ENCODE results near the gene GARIN5B. TPM values are rescaled to one million over a fixed set of nuclear protein-coding genes. Genes with fewer than 3 reads are reported as not detected.

GARIN5B gene
- total and polyA plus RNA-seq, 2 of the 13 experiments (the other 11 are each of a cell fraction or from before 2014, with no cell fraction given): not detected

DNA sequence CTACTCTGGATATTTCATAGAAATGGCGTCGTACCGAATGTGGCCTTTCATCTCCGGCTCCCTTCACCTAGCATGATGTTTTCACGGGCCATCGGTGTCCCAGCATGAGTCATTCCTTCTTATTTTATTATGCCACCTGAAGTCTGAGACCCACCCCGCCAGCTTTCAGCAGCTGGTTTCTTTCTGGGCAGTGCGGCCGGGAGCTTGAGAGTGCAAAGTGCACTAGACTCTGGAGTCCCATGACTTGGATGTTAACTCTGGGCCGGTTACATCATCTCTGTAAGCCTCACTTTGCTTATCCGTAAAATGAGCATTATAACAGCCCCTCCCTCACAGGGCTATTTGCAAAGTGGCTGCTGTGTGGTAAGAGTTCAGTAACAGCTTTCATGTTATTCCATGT is 29.2 kb downstream of the GARIN5B start (continued):
- TF ChIP-seq, protein P1, sequence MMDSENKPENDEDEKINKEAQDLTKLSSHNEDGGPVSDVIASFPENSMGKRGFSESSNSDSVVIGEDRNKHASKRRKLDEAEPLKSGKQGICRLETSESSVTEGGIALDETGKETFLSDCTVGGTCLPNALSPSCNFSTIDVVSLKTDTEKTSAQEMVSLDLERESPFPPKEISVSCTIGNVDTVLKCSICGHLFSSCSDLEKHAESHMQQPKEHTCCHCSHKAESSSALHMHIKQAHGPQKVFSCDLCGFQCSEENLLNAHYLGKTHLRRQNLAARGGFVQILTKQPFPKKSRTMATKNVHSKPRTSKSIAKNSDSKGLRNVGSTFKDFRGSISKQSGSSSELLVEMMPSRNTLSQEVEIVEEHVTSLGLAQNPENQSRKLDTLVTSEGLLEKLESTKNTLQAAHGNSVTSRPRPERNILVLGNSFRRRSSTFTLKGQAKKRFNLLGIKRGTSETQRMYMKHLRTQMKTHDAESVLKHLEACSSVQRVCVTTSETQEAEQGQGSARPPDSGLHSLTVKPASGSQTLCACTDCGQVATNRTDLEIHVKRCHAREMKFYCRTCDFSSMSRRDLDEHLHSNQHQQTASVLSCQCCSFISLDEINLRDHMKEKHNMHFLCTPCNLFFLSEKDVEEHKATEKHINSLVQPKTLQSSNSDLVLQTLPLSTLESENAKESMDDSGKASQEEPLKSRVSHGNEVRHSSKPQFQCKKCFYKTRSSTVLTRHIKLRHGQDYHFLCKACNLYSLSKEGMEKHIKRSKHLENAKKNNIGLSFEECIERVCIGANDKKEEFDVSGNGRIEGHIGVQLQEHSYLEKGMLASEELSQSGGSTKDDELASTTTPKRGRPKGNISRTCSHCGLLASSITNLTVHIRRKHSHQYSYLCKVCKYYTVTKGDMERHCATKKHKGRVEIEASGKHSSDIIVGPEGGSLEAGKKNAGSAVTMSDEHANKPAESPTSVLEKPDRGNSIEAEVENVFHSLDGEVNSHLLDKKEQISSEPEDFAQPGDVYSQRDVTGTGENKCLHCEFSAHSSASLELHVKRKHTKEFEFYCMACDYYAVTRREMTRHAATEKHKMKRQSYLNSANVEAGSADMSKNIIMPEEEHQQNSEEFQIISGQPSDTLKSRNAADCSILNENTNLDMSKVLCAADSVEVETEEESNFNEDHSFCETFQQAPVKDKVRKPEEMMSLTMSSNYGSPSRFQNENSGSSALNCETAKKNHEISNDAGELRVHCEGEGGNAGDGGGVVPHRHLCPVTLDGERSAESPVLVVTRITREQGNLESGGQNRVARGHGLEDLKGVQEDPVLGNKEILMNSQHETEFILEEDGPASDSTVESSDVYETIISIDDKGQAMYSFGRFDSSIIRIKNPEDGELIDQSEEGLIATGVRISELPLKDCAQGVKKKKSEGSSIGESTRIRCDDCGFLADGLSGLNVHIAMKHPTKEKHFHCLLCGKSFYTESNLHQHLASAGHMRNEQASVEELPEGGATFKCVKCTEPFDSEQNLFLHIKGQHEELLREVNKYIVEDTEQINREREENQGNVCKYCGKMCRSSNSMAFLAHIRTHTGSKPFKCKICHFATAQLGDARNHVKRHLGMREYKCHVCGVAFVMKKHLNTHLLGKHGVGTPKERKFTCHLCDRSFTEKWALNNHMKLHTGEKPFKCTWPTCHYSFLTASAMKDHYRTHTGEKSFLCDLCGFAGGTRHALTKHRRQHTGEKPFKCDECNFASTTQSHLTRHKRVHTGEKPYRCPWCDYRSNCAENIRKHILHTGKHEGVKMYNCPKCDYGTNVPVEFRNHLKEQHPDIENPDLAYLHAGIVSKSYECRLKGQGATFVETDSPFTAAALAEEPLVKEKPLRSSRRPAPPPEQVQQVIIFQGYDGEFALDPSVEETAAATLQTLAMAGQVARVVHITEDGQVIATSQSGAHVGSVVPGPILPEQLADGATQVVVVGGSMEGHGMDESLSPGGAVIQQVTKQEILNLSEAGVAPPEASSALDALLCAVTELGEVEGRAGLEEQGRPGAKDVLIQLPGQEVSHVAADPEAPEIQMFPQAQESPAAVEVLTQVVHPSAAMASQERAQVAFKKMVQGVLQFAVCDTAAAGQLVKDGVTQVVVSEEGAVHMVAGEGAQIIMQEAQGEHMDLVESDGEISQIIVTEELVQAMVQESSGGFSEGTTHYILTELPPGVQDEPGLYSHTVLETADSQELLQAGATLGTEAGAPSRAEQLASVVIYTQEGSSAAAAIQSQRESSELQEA (CRISPR knock-in tag; IDR thresholded peaks at IDR 0.05; ENCODE audit: not compliant biosample characterization): no peak
- TF ChIP-seq, protein P2, sequence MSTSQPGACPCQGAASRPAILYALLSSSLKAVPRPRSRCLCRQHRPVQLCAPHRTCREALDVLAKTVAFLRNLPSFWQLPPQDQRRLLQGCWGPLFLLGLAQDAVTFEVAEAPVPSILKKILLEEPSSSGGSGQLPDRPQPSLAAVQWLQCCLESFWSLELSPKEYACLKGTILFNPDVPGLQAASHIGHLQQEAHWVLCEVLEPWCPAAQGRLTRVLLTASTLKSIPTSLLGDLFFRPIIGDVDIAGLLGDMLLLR (CRISPR knock-in tag; IDR thresholded peaks at IDR 0.05): no peak
- TF ChIP-seq, protein P3, sequence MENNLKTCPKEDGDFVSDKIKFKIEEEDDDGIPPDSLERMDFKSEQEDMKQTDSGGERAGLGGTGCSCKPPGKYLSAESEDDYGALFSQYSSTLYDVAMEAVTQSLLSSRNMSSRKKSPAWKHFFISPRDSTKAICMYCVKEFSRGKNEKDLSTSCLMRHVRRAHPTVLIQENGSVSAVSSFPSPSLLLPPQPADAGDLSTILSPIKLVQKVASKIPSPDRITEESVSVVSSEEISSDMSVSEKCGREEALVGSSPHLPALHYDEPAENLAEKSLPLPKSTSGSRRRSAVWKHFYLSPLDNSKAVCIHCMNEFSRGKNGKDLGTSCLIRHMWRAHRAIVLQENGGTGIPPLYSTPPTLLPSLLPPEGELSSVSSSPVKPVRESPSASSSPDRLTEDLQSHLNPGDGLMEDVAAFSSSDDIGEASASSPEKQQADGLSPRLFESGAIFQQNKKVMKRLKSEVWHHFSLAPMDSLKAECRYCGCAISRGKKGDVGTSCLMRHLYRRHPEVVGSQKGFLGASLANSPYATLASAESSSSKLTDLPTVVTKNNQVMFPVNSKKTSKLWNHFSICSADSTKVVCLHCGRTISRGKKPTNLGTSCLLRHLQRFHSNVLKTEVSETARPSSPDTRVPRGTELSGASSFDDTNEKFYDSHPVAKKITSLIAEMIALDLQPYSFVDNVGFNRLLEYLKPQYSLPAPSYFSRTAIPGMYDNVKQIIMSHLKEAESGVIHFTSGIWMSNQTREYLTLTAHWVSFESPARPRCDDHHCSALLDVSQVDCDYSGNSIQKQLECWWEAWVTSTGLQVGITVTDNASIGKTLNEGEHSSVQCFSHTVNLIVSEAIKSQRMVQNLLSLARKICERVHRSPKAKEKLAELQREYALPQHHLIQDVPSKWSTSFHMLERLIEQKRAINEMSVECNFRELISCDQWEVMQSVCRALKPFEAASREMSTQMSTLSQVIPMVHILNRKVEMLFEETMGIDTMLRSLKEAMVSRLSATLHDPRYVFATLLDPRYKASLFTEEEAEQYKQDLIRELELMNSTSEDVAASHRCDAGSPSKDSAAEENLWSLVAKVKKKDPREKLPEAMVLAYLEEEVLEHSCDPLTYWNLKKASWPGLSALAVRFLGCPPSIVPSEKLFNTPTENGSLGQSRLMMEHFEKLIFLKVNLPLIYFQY (CRISPR knock-in tag; IDR thresholded peaks at IDR 0.05; ENCODE audit: borderline replicate concordance): peak; percentile 79; the same call in 1 of the 2 replicates
- TF ChIP-seq ZNF501 (CRISPR knock-in tag; IDR thresholded peaks at IDR 0.05): peak; percentile 64; the same call in 1 of the 2 replicates
- TF ChIP-seq DNMT3B (CRISPR knock-in tag; conservative IDR thresholded peaks at IDR 0.05): no peak
- no peak for TF ChIP-seq PHB2 (IDR thresholded peaks at IDR 0.05; ENCODE audit: partially characterized antibody)
- TF ChIP-seq, protein P4, sequence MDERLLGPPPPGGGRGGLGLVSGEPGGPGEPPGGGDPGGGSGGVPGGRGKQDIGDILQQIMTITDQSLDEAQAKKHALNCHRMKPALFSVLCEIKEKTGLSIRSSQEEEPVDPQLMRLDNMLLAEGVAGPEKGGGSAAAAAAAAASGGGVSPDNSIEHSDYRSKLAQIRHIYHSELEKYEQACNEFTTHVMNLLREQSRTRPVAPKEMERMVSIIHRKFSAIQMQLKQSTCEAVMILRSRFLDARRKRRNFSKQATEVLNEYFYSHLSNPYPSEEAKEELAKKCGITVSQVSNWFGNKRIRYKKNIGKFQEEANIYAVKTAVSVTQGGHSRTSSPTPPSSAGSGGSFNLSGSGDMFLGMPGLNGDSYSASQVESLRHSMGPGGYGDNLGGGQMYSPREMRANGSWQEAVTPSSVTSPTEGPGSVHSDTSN (CRISPR knock-in tag; IDR thresholded peaks at IDR 0.05): no peak
- TF ChIP-seq ZNF367 (CRISPR knock-in tag; IDR thresholded peaks at IDR 0.05; ENCODE audit: borderline replicate concordance): no peak
- TF ChIP-seq, protein P5, sequence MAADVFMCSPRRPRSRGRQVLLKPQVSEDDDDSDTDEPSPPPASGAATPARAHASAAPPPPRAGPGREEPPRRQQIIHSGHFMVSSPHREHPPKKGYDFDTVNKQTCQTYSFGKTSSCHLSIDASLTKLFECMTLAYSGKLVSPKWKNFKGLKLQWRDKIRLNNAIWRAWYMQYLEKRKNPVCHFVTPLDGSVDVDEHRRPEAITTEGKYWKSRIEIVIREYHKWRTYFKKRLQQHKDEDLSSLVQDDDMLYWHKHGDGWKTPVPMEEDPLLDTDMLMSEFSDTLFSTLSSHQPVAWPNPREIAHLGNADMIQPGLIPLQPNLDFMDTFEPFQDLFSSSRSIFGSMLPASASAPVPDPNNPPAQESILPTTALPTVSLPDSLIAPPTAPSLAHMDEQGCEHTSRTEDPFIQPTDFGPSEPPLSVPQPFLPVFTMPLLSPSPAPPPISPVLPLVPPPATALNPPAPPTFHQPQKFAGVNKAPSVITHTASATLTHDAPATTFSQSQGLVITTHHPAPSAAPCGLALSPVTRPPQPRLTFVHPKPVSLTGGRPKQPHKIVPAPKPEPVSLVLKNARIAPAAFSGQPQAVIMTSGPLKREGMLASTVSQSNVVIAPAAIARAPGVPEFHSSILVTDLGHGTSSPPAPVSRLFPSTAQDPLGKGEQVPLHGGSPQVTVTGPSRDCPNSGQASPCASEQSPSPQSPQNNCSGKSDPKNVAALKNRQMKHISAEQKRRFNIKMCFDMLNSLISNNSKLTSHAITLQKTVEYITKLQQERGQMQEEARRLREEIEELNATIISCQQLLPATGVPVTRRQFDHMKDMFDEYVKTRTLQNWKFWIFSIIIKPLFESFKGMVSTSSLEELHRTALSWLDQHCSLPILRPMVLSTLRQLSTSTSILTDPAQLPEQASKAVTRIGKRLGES (CRISPR knock-in tag; IDR thresholded peaks at IDR 0.05; ENCODE audit: borderline replicate concordance): no peak
- no peak for TF ChIP-seq CENPT (CRISPR knock-in tag; IDR thresholded peaks at IDR 0.05; ENCODE audit: low read depth)
- TF ChIP-seq, protein P6, sequence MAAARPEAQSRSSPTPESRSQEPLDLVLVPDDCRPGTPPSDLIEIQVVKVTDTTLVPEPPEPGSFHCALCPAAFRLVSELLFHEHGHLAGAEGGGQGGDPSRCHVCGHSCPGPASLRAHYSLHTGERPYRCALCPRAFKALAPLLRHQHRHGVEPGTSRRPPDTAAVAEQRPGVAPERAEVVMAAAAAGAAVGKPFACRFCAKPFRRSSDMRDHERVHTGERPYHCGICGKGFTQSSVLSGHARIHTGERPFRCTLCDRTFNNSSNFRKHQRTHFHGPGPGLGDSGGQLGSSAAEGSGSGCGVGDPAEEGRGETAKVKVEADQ (CRISPR knock-in tag; IDR thresholded peaks at IDR 0.05; ENCODE audit: borderline replicate concordance): no peak
